ENCODE data around the gene CACHD1.

- TF ChIP-seq REST (IDR thresholded peaks at IDR 0.05; ENCODE audit: insufficient replicate concordance, low read depth) = no peak
- no peak for TF ChIP-seq POLR2AphosphoS5 (IDR thresholded peaks at IDR 0.05; ENCODE audit: low read depth)
Measured at GRCh38 chr1:64678366-64678765, 208.4 kb downstream of the CACHD1 start.

Data from HL-60 (cell line).